Measurements from ENCODE around the gene ZNF618.

The ZNF618 gene

DNA sequence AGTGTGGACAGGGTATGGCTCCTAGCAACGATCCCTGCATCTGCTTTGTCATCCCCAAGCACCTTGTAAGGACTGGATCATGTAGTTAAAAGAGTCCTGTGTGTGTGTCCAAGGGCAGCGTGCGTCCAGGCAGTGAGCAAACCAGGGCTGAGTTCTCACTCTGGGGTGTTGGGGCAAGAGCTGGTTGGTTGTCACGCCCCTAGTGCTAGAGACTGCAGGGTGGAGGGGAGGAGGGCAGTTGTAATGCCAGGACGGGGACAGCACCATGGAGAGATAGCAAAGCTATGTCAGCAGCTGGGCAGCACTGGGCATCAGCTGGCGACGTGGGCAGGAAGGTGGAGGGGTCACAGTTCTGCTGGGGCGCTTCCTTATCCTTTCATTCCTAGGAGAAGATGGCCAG lies 100.8 kb downstream of the ZNF618 start:
- DNase-seq = no peak

GRCh38 chr9:113978725-113979342 lies 102.7 kb downstream of the ZNF618 start:
- no peaks in the 10 kb centered on the region for H3K4me1 ChIP-seq (ENCODE audit: insufficient read depth, low read length)
- H3K4me3 ChIP-seq (ENCODE audit: low read depth in 1 of 2, low read length in 2 of 2) = no peak overlapping the region
- no peak for ATAC-seq (ENCODE audit: insufficient read depth, low read depth)
- H3K9me3 ChIP-seq (ENCODE audit: insufficient read depth, low read length, severe bottlenecking) = no peaks in the 10 kb centered on the region
- H3K4me2 ChIP-seq (ENCODE audit: insufficient read depth, low read length) = no peak overlapping the region
- no peaks in the 10 kb centered on the region for H3K79me2 ChIP-seq (ENCODE audit: insufficient read depth, low read length)
- H3K36me3 ChIP-seq (ENCODE audit: insufficient read depth, low read length) = no peaks in the 10 kb centered on the region
- DNase-seq = no peak
- no peak overlapping the region for H3K9ac ChIP-seq (ENCODE audit: low read depth, low read length)
- H3K27ac ChIP-seq (ENCODE audit: low read length) = no peak overlapping the region
- no peak overlapping the region for H2AFZ ChIP-seq (ENCODE audit: low read depth, low read length)
- H3K27me3 ChIP-seq (ENCODE audit: insufficient read depth, low read length, poor library complexity) = peaks cover 2% of the 10 kb centered on the region
- TF ChIP-seq EZH2 (IDR thresholded peaks at IDR 0.05; ENCODE audit: borderline replicate concordance, low read depth, low read length, severe bottlenecking) = no peak
- TF ChIP-seq, protein P1, sequence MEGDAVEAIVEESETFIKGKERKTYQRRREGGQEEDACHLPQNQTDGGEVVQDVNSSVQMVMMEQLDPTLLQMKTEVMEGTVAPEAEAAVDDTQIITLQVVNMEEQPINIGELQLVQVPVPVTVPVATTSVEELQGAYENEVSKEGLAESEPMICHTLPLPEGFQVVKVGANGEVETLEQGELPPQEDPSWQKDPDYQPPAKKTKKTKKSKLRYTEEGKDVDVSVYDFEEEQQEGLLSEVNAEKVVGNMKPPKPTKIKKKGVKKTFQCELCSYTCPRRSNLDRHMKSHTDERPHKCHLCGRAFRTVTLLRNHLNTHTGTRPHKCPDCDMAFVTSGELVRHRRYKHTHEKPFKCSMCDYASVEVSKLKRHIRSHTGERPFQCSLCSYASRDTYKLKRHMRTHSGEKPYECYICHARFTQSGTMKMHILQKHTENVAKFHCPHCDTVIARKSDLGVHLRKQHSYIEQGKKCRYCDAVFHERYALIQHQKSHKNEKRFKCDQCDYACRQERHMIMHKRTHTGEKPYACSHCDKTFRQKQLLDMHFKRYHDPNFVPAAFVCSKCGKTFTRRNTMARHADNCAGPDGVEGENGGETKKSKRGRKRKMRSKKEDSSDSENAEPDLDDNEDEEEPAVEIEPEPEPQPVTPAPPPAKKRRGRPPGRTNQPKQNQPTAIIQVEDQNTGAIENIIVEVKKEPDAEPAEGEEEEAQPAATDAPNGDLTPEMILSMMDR (IDR thresholded peaks at IDR 0.05; ENCODE audit: borderline replicate concordance, extremely low read depth, low read length, poor library complexity, severe bottlenecking) = no peak
- no peaks in the 10 kb centered on the region for H4K20me1 ChIP-seq (ENCODE audit: insufficient read depth, low read length)

More for the DNA sequence above, 100.8 kb downstream of the ZNF618 start:
- no peaks in the 10 kb centered on the region for H3K4me1 ChIP-seq (ENCODE audit: insufficient read depth, low read length)
- no peaks in the 10 kb centered on the region for H3K79me2 ChIP-seq (ENCODE audit: insufficient read depth, low read length)
- H2AFZ ChIP-seq (ENCODE audit: low read depth, low read length) = no peak overlapping the region
- H3K27ac ChIP-seq (ENCODE audit: low read length) = no peak overlapping the region
- no peak overlapping the region for H3K9ac ChIP-seq (ENCODE audit: low read depth, low read length)
- H3K27me3 ChIP-seq (ENCODE audit: insufficient read depth, low read length, poor library complexity) = peaks cover 2% of the 10 kb centered on the region
- H3K4me3 ChIP-seq (ENCODE audit: low read depth in 1 of 2, low read length in 2 of 2) = no peak overlapping the region
- TF ChIP-seq EZH2 (IDR thresholded peaks at IDR 0.05; ENCODE audit: borderline replicate concordance, low read depth, low read length, severe bottlenecking) = no peak
- TF ChIP-seq, protein P1 (IDR thresholded peaks at IDR 0.05; ENCODE audit: borderline replicate concordance, extremely low read depth, low read length, poor library complexity, severe bottlenecking) = no peak
- H3K4me2 ChIP-seq (ENCODE audit: insufficient read depth, low read length) = no peak overlapping the region
- no peaks in the 10 kb centered on the region for H3K36me3 ChIP-seq (ENCODE audit: insufficient read depth, low read length)
- H4K20me1 ChIP-seq (ENCODE audit: insufficient read depth, low read length) = no peaks in the 10 kb centered on the region
- H3K9me3 ChIP-seq (ENCODE audit: insufficient read depth, low read length, severe bottlenecking) = no peaks in the 10 kb centered on the region
- ATAC-seq (ENCODE audit: insufficient read depth, low read depth) = no peak

DNA sequence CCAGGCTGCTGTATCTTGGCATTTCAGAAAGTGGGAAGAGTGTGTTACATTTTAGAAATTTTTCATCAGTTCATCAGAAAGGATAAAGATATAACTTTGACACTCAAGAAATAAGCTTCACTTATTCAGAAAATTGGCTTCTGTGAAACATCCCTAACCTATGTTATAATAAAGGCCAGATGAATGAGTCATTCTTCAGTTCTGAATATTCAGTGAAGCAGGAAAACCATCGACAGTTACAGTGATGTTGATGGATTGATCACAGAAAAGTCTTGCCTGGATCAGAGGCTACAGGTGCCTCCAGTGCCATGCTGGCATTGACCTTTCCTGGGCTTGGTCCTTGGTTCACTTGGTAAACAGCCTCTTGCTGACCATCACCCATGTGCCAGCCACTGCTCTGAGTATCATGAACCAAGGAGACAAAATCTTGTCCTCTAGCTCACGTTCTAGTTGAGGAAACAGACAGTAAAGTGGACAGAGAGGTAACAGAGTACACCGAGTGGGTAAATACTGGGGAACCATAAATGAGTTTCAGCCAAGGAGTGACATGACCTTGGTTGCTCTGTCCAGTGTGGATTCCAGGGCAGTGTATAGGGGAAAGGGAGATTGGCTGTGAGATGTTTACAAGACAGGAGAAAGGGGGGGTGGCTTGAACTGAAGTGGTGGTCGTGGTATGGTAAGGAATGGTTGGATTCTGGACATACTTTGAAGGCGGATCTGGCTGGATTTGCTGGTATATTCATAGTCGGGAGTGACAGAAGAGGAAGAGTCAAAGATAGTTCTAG lies 103.4 kb downstream of the ZNF618 start:
- Histone ChIP-seq H3K4me3 (ENCODE audit: low read depth in 1 of 2, low read length in 2 of 2) (no peak overlapping the region), H3K9me3 (ENCODE audit: insufficient read depth, low read length, severe bottlenecking) (no peaks in the 10 kb centered on the region), H3K4me2 (ENCODE audit: insufficient read depth, low read length) (no peak overlapping the region), H3K27ac (ENCODE audit: low read length) (no peak overlapping the region), H4K20me1 (ENCODE audit: insufficient read depth, low read length) (no peaks in the 10 kb centered on the region), H3K36me3 (ENCODE audit: insufficient read depth, low read length) (no peaks in the 10 kb centered on the region), H2AFZ (ENCODE audit: low read depth, low read length) (no peak overlapping the region), H3K27me3 (ENCODE audit: insufficient read depth, low read length, poor library complexity) (peaks cover 2% of the 10 kb centered on the region), H3K79me2 (ENCODE audit: insufficient read depth, low read length) (no peaks in the 10 kb centered on the region), H3K9ac (ENCODE audit: low read depth, low read length) (no peak overlapping the region), H3K4me1 (ENCODE audit: insufficient read depth, low read length) (no peaks in the 10 kb centered on the region)
- no peak for TF ChIP-seq EZH2 (IDR thresholded peaks at IDR 0.05; ENCODE audit: borderline replicate concordance, low read depth, low read length, severe bottlenecking)
- TF ChIP-seq, protein P1 (IDR thresholded peaks at IDR 0.05; ENCODE audit: borderline replicate concordance, extremely low read depth, low read length, poor library complexity, severe bottlenecking) = no peak
- ATAC-seq (ENCODE audit: insufficient read depth, low read depth) (no peak), DNase-seq (no peak)
